GM13977 (cell line): ENCODE data around the gene NOBOX.
"Not testable (repeated sequence)": the region's sequence is repeated elsewhere in the genome, so short reads cannot be mapped to it uniquely, and the experiment has no call there.

Experiments used
- DNase-seq: peaks from one replicate; pipeline ENCODE4 v3.0.0; 2012; ENCODE audit warnings: low spot score
- CTCF ChIP-seq: IDR thresholded peaks from 2 replicates; pipeline ENCODE4 v1.5.1; 2012; ENCODE audit warnings: mild to moderate bottlenecking, control low read depth; ENCODE audit not compliant: insufficient read depth; ENCODE audit errors: extremely low read depth, missing control alignments
- in situ Hi-C: fragments of 300-500 bp; cut with MboI; formaldehyde crosslinking; loops from one replicate; pipeline ENCODE4 v1.12.0; 2022; ENCODE audit warnings: low sequenced_read_pairs, low pct_unique_long_range_greater_than_20kb, mixed read lengths, inconsistent platforms; ENCODE audit not compliant: unreplicated experiment

The NOBOX gene

GRCh38 chr7:144436500-144436899 is 33.0 kb upstream of the NOBOX start:
- TF ChIP-seq CTCF, result no peak
- in situ Hi-C loops, result no loop called here
- DNase-seq, result no peak

- no peak for DNase-seq
- no peak for TF ChIP-seq CTCF
- in situ Hi-C loops, result no loop called here
Measured at GRCh38 chr7:144428431-144428830, 24.9 kb upstream of the NOBOX start.

GRCh38 chr7:144427539-144427938 is 24.0 kb upstream of the NOBOX start:
- DNase-seq, in situ Hi-C loops: not testable (repeated sequence)

GRCh38 chr7:144418931-144419330 is 15.4 kb upstream of the NOBOX start:
- DNase-seq, in situ Hi-C loops: not testable (repeated sequence)

- no peak for DNase-seq
- in situ Hi-C loops, result no loop called here
- no peak for TF ChIP-seq CTCF
Measured at GRCh38 chr7:144416341-144416740, 12.8 kb upstream of the NOBOX start.

GRCh38 chr7:144415858-144416257 is 12.4 kb upstream of the NOBOX start:
- TF ChIP-seq CTCF, result no peak
- in situ Hi-C loops, result no loop called here
- DNase-seq, result no peak

GRCh38 chr7:144414815-144415214 is 11.3 kb upstream of the NOBOX start:
- in situ Hi-C loops, result no loop called here
- DNase-seq, result no peak
- TF ChIP-seq CTCF, result no peak

- no peak for DNase-seq
- in situ Hi-C loops, result no loop called here
- no peak for TF ChIP-seq CTCF
Measured at GRCh38 chr7:144410441-144410840, 6.9 kb upstream of the NOBOX start.
